GM23248 (cell line): ENCODE measurements around the gene MYO7B.

Experiments used
- EZH2 ChIP-seq: fragments of 200-600 bp; sonication (generic); IDR thresholded peaks from 2 replicates; pipeline ENCODE4 v1.6.1; 2018; ENCODE audit warnings: antibody characterized with exemption, mild to moderate bottlenecking; ENCODE audit not compliant: insufficient read depth, poor library complexity, severe bottlenecking
- EZH2phosphoT487 ChIP-seq: fragments of 200-600 bp; sonication (generic); IDR thresholded peaks from 2 replicates; pipeline ENCODE4 v1.6.1; 2018; ENCODE audit warnings: antibody characterized with exemption, moderate library complexity, mild to moderate bottlenecking, low read depth; ENCODE audit not compliant: insufficient read depth

- TF ChIP-seq EZH2 (no peak), EZH2phosphoT487 (no peak)
These were observed 121.2 kb downstream of the MYO7B start for GRCh38 chr2:127656569-127657231.
